ENCODE data around the gene DGCR2.

DGCR2 gene

GRCh38 chr22:19070397-19071169, 51.6 kb downstream of the DGCR2 start:
- TF ChIP-seq MAX (IDR thresholded peaks at IDR 0.05): no peak
- no peak for TF ChIP-seq TCF12 (IDR thresholded peaks at IDR 0.05; ENCODE audit: low read depth)
- TF ChIP-seq CREB1 (IDR thresholded peaks at IDR 0.05; ENCODE audit: low read depth): no peak
- TF ChIP-seq FOXM1 (IDR thresholded peaks at IDR 0.05; ENCODE audit: borderline replicate concordance, low read depth): no peak
- TF ChIP-seq ZBTB7A (IDR thresholded peaks at IDR 0.05; ENCODE audit: low read depth): no peak
- no peak for TF ChIP-seq EGR1 (IDR thresholded peaks at IDR 0.05)
- TF ChIP-seq CEBPB (IDR thresholded peaks at IDR 0.05): no peak
- TF ChIP-seq YY1 (IDR thresholded peaks at IDR 0.05; ENCODE audit: low read depth): no peak
- no peak for TF ChIP-seq NFIC (IDR thresholded peaks at IDR 0.05)
- TF ChIP-seq EP300 (IDR thresholded peaks at IDR 0.05; ENCODE audit: borderline replicate concordance): no peak
- TF ChIP-seq, protein P1, sequence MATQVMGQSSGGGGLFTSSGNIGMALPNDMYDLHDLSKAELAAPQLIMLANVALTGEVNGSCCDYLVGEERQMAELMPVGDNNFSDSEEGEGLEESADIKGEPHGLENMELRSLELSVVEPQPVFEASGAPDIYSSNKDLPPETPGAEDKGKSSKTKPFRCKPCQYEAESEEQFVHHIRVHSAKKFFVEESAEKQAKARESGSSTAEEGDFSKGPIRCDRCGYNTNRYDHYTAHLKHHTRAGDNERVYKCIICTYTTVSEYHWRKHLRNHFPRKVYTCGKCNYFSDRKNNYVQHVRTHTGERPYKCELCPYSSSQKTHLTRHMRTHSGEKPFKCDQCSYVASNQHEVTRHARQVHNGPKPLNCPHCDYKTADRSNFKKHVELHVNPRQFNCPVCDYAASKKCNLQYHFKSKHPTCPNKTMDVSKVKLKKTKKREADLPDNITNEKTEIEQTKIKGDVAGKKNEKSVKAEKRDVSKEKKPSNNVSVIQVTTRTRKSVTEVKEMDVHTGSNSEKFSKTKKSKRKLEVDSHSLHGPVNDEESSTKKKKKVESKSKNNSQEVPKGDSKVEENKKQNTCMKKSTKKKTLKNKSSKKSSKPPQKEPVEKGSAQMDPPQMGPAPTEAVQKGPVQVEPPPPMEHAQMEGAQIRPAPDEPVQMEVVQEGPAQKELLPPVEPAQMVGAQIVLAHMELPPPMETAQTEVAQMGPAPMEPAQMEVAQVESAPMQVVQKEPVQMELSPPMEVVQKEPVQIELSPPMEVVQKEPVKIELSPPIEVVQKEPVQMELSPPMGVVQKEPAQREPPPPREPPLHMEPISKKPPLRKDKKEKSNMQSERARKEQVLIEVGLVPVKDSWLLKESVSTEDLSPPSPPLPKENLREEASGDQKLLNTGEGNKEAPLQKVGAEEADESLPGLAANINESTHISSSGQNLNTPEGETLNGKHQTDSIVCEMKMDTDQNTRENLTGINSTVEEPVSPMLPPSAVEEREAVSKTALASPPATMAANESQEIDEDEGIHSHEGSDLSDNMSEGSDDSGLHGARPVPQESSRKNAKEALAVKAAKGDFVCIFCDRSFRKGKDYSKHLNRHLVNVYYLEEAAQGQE (IDR thresholded peaks at IDR 0.05; ENCODE audit: low read depth): no peak
- TF ChIP-seq TEAD4 (IDR thresholded peaks at IDR 0.05): no peak
- TF ChIP-seq, protein P2, sequence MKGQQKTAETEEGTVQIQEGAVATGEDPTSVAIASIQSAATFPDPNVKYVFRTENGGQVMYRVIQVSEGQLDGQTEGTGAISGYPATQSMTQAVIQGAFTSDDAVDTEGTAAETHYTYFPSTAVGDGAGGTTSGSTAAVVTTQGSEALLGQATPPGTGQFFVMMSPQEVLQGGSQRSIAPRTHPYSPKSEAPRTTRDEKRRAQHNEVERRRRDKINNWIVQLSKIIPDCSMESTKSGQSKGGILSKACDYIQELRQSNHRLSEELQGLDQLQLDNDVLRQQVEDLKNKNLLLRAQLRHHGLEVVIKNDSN (IDR thresholded peaks at IDR 0.05): no peak
- no peak for TF ChIP-seq RAD21 (IDR thresholded peaks at IDR 0.05; ENCODE audit: low read depth)
- no peak for TF ChIP-seq TAF1 (IDR thresholded peaks at IDR 0.05; ENCODE audit: low read depth)

GRCh38 chr22:19069451-19069850, 52.8 kb downstream of the DGCR2 start:
- TF ChIP-seq, protein P1 (IDR thresholded peaks at IDR 0.05; ENCODE audit: low read depth): no peak
- no peak for TF ChIP-seq CREB1 (IDR thresholded peaks at IDR 0.05; ENCODE audit: low read depth)
- TF ChIP-seq EP300 (IDR thresholded peaks at IDR 0.05; ENCODE audit: borderline replicate concordance): no peak
- no peak for TF ChIP-seq RAD21 (IDR thresholded peaks at IDR 0.05; ENCODE audit: low read depth)
- TF ChIP-seq, protein P2 (IDR thresholded peaks at IDR 0.05): no peak
- TF ChIP-seq ZBTB7A (IDR thresholded peaks at IDR 0.05; ENCODE audit: low read depth): no peak
- TF ChIP-seq TCF12 (IDR thresholded peaks at IDR 0.05; ENCODE audit: low read depth): no peak
- no peak for TF ChIP-seq FOXM1 (IDR thresholded peaks at IDR 0.05; ENCODE audit: borderline replicate concordance, low read depth)
- no peak for TF ChIP-seq NFIC (IDR thresholded peaks at IDR 0.05)
- no peak for TF ChIP-seq CEBPB (IDR thresholded peaks at IDR 0.05)
- no peak for TF ChIP-seq YY1 (IDR thresholded peaks at IDR 0.05; ENCODE audit: low read depth)
- TF ChIP-seq EGR1 (IDR thresholded peaks at IDR 0.05): no peak
- no peak for TF ChIP-seq TAF1 (IDR thresholded peaks at IDR 0.05; ENCODE audit: low read depth)
- no peak for TF ChIP-seq MAX (IDR thresholded peaks at IDR 0.05)
- no peak for TF ChIP-seq TEAD4 (IDR thresholded peaks at IDR 0.05)

- TF ChIP-seq TEAD4 (IDR thresholded peaks at IDR 0.05): no peak
- TF ChIP-seq EGR1 (IDR thresholded peaks at IDR 0.05): 0 out of 2 replicates have a peak, but pooled peaks have one; percentile 31
Observed at GRCh38 chr22:19068784-19069271, 53.4 kb downstream of the DGCR2 start.

DNA sequence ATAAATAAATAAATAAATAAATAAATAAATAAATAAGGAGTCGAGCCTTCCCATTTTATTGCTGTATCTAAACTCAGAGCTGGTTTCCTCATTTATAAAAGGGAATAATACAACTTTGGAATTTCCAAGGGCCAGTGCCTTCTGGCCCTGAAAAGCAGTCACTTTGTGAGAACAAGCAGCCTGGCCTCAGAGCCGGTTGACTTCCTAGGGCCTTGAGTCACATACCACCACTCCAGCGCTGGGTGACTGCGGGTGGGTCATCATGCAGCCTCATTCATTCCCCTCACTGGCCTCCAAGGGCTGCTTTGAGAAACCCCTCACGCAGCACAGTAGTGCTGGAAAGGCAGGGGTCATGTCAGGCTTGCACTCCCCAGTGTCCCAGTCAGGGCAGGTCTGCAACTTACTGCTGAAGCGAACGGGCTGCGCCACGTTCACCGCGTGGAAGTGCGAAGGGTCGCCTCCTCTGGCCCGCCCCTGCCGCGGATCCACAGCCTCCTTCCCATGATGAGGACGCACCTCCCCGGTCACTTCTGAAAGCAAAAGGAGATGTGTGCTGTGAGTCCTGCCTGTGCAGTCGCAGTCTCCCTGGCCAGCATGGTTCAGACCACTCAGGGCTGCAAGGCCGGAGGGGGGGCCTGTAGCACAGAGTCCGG, 54.4 kb downstream of the DGCR2 start:
- TF ChIP-seq, protein P2 (IDR thresholded peaks at IDR 0.05): no peak
- TF ChIP-seq CEBPB (IDR thresholded peaks at IDR 0.05) (no peak), RAD21 (IDR thresholded peaks at IDR 0.05; ENCODE audit: low read depth) (no peak), EGR1 (IDR thresholded peaks at IDR 0.05) (no peak), TCF12 (IDR thresholded peaks at IDR 0.05; ENCODE audit: low read depth) (no peak), CREB1 (IDR thresholded peaks at IDR 0.05; ENCODE audit: low read depth) (no peak), YY1 (IDR thresholded peaks at IDR 0.05; ENCODE audit: low read depth) (no peak), TAF1 (IDR thresholded peaks at IDR 0.05; ENCODE audit: low read depth) (no peak), MAX (IDR thresholded peaks at IDR 0.05) (no peak), FOXM1 (IDR thresholded peaks at IDR 0.05; ENCODE audit: borderline replicate concordance, low read depth) (no peak), EP300 (IDR thresholded peaks at IDR 0.05; ENCODE audit: borderline replicate concordance) (no peak), NFIC (IDR thresholded peaks at IDR 0.05) (no peak), ZBTB7A (IDR thresholded peaks at IDR 0.05; ENCODE audit: low read depth) (no peak), TEAD4 (IDR thresholded peaks at IDR 0.05) (no peak)
- TF ChIP-seq, protein P1 (IDR thresholded peaks at IDR 0.05; ENCODE audit: low read depth): no peak
